Stimulated activated CD4-positive, alpha-beta T cell treated with anti-CD3 and anti-CD28 coated beads, Interleukin-12 subunit alpha, Interleukin-12 subunit beta, amount 100 ng/mL, for 24 hours (primary cell): ENCODE data around the gene CAMK1.

Source experiments
- DNase-seq, 2 experiments: peaks; one replicate each; pipeline ENCODE4 v3.0.0-alpha.2; 2020; ENCODE audit warnings: low read depth in 2 of 2

The CAMK1 gene

GRCh38 chr3:9769426-9770275 lies at the start of gene CAMK1:
Gene CAMK1, minus strand, starts transcription at chr3:9769947. Its CDS starts 2,198 bp downstream, at chr3:9767749.
- peak in 1 of 2 experiments; percentile 64 for DNase-seq

GRCh38 chr3:9818666-9819335 lies 49.1 kb upstream of the CAMK1 start:
- DNase-seq: no peak

- DNase-seq: no peak
Observed at GRCh38 chr3:9817436-9817835, 47.7 kb upstream of the CAMK1 start.

- no peak for DNase-seq
Observed at GRCh38 chr3:9815986-9816385, 46.2 kb upstream of the CAMK1 start.

GRCh38 chr3:9812870-9813483 lies 43.2 kb upstream of the CAMK1 start:
- DNase-seq: no peak

- DNase-seq: no peak
Observed at GRCh38 chr3:9810846-9811245, 41.1 kb upstream of the CAMK1 start.

- no peak for DNase-seq
Observed at GRCh38 chr3:9810433-9810770, 40.7 kb upstream of the CAMK1 start.

- peak; percentile 23 to 46 for DNase-seq
Observed at GRCh38 chr3:9809615-9810432, 40.1 kb upstream of the CAMK1 start, which contains the start of gene TTLL3. Gene TTLL3, plus strand, starts transcription at chr3:9810262. Its CDS starts 400 bp downstream, at chr3:9810662.

- no peak for DNase-seq
Observed at GRCh38 chr3:9809239-9809614, 39.5 kb upstream of the CAMK1 start.

- no peak for DNase-seq
Observed at GRCh38 chr3:9808345-9809037, 38.7 kb upstream of the CAMK1 start.

GRCh38 chr3:9807981-9808344 lies 38.2 kb upstream of the CAMK1 start:
- no peak for DNase-seq

GRCh38 chr3:9806688-9807589 lies 37.2 kb upstream of the CAMK1 start:
- no peak for DNase-seq

GRCh38 chr3:9806137-9806536 lies 36.4 kb upstream of the CAMK1 start:
- DNase-seq: no peak

- DNase-seq: no peak
Observed at GRCh38 chr3:9804996-9805395, 35.2 kb upstream of the CAMK1 start.

- no peak for DNase-seq
Observed at GRCh38 chr3:9803494-9803893, 33.7 kb upstream of the CAMK1 start.

- DNase-seq: no peak
Observed at GRCh38 chr3:9800529-9800928, 30.8 kb upstream of the CAMK1 start.

- no peak for DNase-seq
Observed at GRCh38 chr3:9797196-9797945, 27.6 kb upstream of the CAMK1 start.

GRCh38 chr3:9795207-9795606 lies 25.5 kb upstream of the CAMK1 start:
- DNase-seq: no peak

- no peak for DNase-seq
Observed at GRCh38 chr3:9794400-9794799, 24.7 kb upstream of the CAMK1 start.
